Omental fat pad (tissue), 4 donors: ENCODE results near the gene C11orf54. TPM values are rescaled to one million over a fixed set of nuclear protein-coding genes. Genes with fewer than 3 reads are reported as not detected.

ENCODE experiments used
- ATAC-seq: fragments of 150-250 bp; one replicate; pipeline ENCODE4 v1.9.1; 2016; ENCODE audit warnings: mild to moderate bottlenecking, moderate library complexity; ENCODE audit not compliant: low FRiP score
- DNase-seq: peaks from one replicate; pipeline ENCODE4 v3.0.0-alpha.2; 2019; ENCODE audit warnings: low spot score
- total RNA-seq, 4 donors: library from RNA; depleted of rRNA; stranded (reverse); fragments of >200 nt; gene quantifications; one replicate each; pipeline ENCODE4 v1.1.0, GENCODE V29; 2016
- TF ChIP-seq, protein P1 (sequence below), 3 donors: fragments of 450-650 bp; IDR thresholded peaks; one replicate each; pipeline ENCODE4 v1.5.1; 2016 to 2017; ENCODE audit warnings: antibody characterized with exemption in 3 of 3, mild to moderate bottlenecking in 3 of 3, moderate library complexity in 2 of 3

The C11orf54 gene
- 10 to 100 TPM; 17.3 to 50.8 (median 41.5) TPM for total RNA-seq

GRCh38 chr11:93741094-93741881, at the start of gene C11orf54, which contains the start of gene TAF1D:
Gene C11orf54 (plus strand): TSS chr11:93741672. CDS start chr11:93747394, 5,722 bp downstream.
Gene TAF1D (minus strand): TSS chr11:93741495. CDS start chr11:93739304, 2,191 bp downstream.
- TF ChIP-seq, protein P1, sequence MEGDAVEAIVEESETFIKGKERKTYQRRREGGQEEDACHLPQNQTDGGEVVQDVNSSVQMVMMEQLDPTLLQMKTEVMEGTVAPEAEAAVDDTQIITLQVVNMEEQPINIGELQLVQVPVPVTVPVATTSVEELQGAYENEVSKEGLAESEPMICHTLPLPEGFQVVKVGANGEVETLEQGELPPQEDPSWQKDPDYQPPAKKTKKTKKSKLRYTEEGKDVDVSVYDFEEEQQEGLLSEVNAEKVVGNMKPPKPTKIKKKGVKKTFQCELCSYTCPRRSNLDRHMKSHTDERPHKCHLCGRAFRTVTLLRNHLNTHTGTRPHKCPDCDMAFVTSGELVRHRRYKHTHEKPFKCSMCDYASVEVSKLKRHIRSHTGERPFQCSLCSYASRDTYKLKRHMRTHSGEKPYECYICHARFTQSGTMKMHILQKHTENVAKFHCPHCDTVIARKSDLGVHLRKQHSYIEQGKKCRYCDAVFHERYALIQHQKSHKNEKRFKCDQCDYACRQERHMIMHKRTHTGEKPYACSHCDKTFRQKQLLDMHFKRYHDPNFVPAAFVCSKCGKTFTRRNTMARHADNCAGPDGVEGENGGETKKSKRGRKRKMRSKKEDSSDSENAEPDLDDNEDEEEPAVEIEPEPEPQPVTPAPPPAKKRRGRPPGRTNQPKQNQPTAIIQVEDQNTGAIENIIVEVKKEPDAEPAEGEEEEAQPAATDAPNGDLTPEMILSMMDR (IDR thresholded peaks at IDR 0.05): no peak
- DNase-seq (peak; percentile 93), ATAC-seq (peak; percentile 96)

DNA sequence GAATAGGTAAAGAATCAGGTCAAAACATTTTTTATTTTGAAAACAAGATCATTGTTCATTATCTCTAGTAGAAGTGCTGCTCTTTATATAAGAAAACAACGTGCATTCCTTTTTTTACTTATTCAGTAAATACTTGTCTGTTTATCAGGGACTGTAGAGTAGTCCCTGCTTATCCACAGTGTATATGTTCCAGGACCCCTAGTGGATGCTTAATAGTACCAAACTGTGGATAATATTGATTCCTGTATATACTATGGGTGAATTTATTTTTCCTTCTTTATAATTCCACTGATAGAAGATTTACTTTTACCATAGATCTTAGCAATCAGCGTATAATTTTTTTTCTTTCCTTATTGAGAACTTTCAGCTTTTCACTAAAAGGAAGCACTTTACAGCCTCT, 47.4 kb upstream of the C11orf54 start:
- TF ChIP-seq, protein P1 (IDR thresholded peaks at IDR 0.05): no peak
- no peak for ATAC-seq
- DNase-seq: no peak

DNA sequence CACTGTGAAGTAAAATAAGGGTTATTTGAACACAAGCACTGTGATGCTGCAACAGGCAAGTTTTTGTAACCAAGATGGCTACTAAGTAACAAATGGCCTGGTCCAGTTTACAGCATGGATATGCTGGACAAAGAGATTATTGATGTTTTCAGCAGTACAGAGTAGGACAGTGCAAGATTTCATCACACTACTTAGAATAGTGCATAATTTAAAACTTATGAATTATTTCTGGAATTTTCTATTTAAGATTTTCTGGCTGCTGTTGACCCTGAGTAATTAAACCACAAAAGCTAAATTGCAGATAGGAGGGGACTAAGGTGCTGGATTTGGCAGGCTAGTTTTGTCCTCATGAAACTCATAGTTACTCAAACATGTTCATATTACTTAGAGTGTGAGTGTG, 46.9 kb upstream of the C11orf54 start:
- ATAC-seq (no peak), DNase-seq (no peak)
- TF ChIP-seq, protein P1 (IDR thresholded peaks at IDR 0.05): no peak

DNA sequence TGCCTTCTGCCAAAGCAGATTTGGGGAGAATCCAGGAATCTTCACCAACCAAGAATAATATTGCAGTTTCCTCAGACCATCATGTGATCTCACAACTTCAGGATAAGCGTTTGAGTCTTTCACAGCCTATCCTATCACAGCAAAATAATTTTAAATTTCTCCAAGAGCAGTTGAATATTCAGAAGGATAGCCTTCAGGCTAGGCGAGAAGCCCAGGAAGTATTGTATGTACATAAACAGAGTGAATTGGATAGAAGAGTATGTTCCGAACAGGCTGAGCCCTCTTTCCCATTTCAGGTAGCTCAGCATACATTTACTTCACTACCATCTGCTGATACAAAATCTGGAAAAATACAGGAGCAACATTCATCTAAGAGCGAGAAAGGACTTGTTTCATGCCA, 43.9 kb upstream of the C11orf54 start:
- no peak for ATAC-seq
- TF ChIP-seq, protein P1 (IDR thresholded peaks at IDR 0.05): no peak
- no peak for DNase-seq

GRCh38 chr11:93700830-93701229, 40.6 kb upstream of the C11orf54 start:
- TF ChIP-seq, protein P1 (IDR thresholded peaks at IDR 0.05): no peak
- DNase-seq: no peak
- no peak for ATAC-seq

DNA sequence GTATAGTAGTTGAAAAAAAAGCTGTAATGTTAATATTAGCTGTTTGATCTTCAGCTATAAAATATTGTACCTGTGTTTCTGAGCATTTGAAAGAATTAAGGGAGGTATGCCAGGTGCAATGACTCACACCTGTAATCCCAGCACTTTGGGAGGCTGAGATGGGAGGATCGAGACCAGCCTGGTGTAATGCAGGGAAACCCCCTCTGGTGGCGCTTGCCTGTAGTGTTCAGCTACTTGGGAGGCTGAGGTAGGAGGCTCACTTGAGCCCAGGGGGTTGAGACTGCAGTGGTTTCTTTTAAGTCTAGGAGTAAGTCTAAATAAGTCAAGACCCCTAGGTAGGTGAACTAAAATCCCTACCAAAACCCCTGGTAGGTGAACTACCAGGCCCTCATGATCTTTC, 37.2 kb upstream of the C11orf54 start:
- no peak for ATAC-seq
- no peak for DNase-seq
- TF ChIP-seq, protein P1 (IDR thresholded peaks at IDR 0.05): no peak

GRCh38 chr11:93710239-93710638, 31.2 kb upstream of the C11orf54 start:
- TF ChIP-seq, protein P1 (IDR thresholded peaks at IDR 0.05): no peak
- ATAC-seq (no peak), DNase-seq (no peak)
